GM06990 (cell line): ENCODE measurements around the gene MPP2.

Source experiments
- DNase-seq: peaks from one replicate; pipeline ENCODE4 v3.0.0-alpha.2; 2011; ENCODE audit not compliant: insufficient read length; ENCODE audit errors: extremely low read depth
- H3K27me3 ChIP-seq: replicated peaks from 2 replicates; pipeline ENCODE4 v1.6.0; 2011; ENCODE audit warnings: low read length; ENCODE audit not compliant: control insufficient read depth, insufficient read depth
- H3K36me3 ChIP-seq: 2 replicates; pipeline ENCODE4 v1.5.1; 2011; ENCODE audit warnings: low read length; ENCODE audit not compliant: control insufficient read depth, insufficient read depth
- H3K4me3 ChIP-seq: replicated peaks from 2 replicates; pipeline ENCODE4 v1.5.1; 2011; ENCODE audit warnings: low read depth, mild to moderate bottlenecking, control low read depth, low read length
- CTCF ChIP-seq: IDR thresholded peaks from 2 replicates; pipeline ENCODE4 v1.5.1; 2011; ENCODE audit warnings: low read length, control low read depth, mild to moderate bottlenecking, inconsistent platforms; ENCODE audit not compliant: insufficient read depth, poor library complexity, severe bottlenecking

The MPP2 gene

DNA sequence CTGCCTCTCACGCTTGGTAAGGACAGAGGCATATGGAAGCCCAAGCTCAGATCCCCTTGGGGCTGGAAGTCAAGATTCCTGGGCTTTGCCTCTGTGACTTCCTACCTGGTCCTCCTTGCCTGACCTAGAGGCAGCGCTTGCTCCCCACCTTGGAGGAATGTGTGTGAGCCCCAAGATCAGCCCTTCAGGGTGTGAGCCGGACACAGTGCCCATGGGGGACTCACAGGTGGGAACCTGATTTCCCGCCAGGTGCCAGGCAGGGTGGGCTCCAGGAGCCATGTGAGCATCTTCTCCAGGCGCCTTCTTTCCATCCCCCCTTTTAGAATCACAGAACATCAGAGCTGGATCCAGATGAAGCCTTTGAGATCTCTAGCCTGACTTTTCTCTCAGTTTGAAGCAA is 50.2 kb downstream of the MPP2 start:
- H3K36me3 ChIP-seq, result no peaks in the 10 kb centered on the region

GRCh38 chr17:43856141-43856540 is 51.2 kb downstream of the MPP2 start:
- H3K4me3 ChIP-seq, result no peak overlapping the region
- H3K36me3 ChIP-seq, result no peaks in the 10 kb centered on the region
- TF ChIP-seq CTCF, result no peak
- peaks cover 2% of the 10 kb centered on the region for H3K27me3 ChIP-seq
- DNase-seq, result no peak

More for the DNA sequence above, 50.2 kb downstream of the MPP2 start:
- no peaks in the 10 kb centered on the region; the same call in none of the 2 replicates for H3K27me3 ChIP-seq
- DNase-seq, result no peak
- TF ChIP-seq CTCF, result no peak
- H3K4me3 ChIP-seq, result no peak overlapping the region

DNA sequence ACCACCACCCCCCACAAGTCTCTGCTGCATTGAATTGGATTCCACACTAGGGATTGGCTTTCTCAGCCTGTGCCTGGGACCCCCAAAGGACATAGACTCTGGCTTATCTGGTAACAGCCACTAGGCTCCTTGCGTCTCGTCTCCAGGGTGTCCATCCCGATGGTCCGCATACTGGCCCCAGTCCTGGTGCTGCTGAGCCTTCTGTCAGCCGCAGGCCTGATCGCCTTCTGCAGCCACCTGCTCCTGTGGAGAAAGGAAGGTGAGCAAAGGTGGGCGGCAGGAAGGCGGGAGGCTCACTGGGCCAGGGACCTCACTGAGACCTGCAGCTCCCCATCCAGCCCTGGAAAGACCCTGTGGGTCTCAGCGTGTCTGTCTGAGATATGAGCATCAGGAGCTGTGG is 52.3 kb downstream of the MPP2 start:
- Histone ChIP-seq H3K36me3 (no peaks in the 10 kb centered on the region), H3K27me3 (peaks cover 2% of the 10 kb centered on the region), H3K4me3 (no peak overlapping the region)
- DNase-seq, result no peak
- no peak for TF ChIP-seq CTCF

DNA sequence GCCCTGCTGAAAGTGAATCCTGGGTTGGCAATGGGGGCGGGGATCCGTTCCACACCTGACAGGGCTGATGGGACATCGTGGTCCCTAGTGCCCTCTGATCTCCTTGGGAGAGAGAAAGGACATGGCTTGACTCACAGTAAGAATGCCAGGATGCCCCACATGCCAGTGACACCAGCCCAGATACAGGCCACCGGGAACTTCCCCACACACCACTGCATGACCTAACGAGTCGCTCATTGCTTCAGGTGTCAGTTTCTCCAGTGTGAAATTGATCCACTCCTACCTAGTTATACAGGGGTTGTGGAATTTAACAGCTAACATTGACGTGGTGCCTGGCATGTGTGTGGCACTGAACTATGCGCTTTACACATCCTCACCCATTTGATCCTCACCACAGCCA is 52.8 kb downstream of the MPP2 start:
- H3K4me3 ChIP-seq, result no peak overlapping the region
- DNase-seq, result no peak
- no peaks in the 10 kb centered on the region for H3K36me3 ChIP-seq
- no peak for TF ChIP-seq CTCF
- peaks cover 2% of the 10 kb centered on the region for H3K27me3 ChIP-seq

GRCh38 chr17:43853546-43853945 is 53.8 kb downstream of the MPP2 start:
- no peak for DNase-seq
- Histone ChIP-seq H3K4me3 (no peak overlapping the region), H3K27me3 (peaks cover 2% of the 10 kb centered on the region), H3K36me3 (no peaks in the 10 kb centered on the region)
- TF ChIP-seq CTCF, result no peak

DNA sequence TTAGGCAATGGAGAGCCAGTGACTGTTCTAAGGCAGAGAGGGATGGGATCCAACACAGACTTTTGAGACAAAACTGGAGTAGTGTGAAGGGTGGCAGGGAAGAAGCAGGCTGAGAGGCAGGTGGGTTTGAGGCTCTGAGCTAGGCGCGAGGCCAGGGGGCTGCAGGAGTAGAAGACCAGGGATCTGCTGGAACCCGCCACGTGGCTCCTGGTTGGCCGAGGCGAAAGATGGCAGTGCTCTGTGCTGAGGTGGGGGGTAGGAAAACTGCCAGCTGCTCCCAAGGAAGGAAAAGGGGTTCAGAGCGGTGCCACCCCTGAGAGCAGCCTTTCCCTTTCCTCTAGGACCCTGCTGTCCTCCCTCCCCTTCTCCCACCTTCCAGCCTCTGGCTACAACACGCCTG is 54.8 kb downstream of the MPP2 start:
- DNase-seq, result no peak
- Histone ChIP-seq H3K4me3 (no peak overlapping the region), H3K36me3 (no peaks in the 10 kb centered on the region), H3K27me3 (peaks cover 2% of the 10 kb centered on the region)
- no peak for TF ChIP-seq CTCF
